ENCODE measurements around the gene SYT11. TPM values are rescaled to one million over a fixed set of nuclear protein-coding genes. Genes with fewer than 3 reads are reported as not detected.

Gene SYT11
- total RNA-seq, 2 experiments from 2014 or later, result 11.9 to 12.2 TPM

DNA sequence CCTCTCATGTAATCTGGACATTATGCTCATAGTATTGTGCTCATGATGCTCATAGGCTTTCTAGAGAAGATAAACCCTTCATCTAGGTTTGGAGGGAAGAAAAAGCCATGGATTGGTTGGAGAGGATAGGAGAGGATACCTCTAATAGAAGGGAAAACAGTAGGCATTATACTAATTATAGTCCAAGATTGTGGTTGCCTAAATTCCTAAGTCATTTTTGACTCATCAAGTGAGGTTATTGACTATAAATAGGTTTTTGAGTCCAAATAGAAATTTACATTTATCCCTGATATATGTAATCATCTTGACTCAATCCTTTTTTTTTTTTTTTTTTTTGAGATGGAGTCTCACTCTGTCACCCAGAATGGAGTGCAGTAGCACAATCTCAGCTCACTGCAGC is 5.0 kb downstream of the SYT11 start:
- Mint-ChIP-seq H3K36me3 (ENCODE audit: low read depth) (peaks cover 2% of the 10 kb centered on the region), H3K4me1 (ENCODE audit: low read depth) (peaks cover 18% of the 10 kb centered on the region), H3K27ac (no peak overlapping the region), H3K4me3 (no peak overlapping the region), H3K27me3 (ENCODE audit: low read depth) (no peaks in the 10 kb centered on the region), H3K9me3 (ENCODE audit: insufficient read depth) (no peaks in the 10 kb centered on the region)
- no peak for ATAC-seq
- no peak for DNase-seq
- ChIA-PET CTCF (no interaction called here), POLR2A (no interaction called here)

DNA sequence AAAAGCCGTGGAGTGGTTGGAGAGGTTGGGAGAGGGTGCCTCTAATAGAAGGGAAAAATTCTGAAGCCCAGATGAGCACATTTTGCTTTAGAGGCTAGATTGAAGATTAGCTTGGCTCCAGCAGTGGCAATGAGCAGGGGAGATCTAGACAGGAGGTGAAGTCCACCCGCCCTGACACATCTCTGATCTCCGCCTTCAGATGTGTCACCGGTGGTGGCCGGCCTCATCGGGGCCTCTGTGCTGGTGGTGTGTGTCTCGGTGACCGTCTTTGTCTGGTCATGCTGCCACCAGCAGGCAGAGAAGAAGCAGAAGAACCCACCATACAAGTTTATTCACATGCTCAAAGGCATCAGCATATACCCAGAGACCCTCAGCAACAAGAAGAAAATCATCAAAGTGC is 8.4 kb downstream of the SYT11 start:
- Mint-ChIP-seq H3K27ac (no peak overlapping the region), H3K36me3 (ENCODE audit: low read depth) (no peaks in the 10 kb centered on the region), H3K9me3 (ENCODE audit: insufficient read depth) (no peaks in the 10 kb centered on the region), H3K4me3 (no peak overlapping the region), H3K4me1 (ENCODE audit: low read depth) (no peaks in the 10 kb centered on the region), H3K27me3 (ENCODE audit: low read depth) (no peaks in the 10 kb centered on the region)
- ATAC-seq (no peak), DNase-seq (no peak)
- ChIA-PET CTCF (no interaction called here), POLR2A (no interaction called here)

DNA sequence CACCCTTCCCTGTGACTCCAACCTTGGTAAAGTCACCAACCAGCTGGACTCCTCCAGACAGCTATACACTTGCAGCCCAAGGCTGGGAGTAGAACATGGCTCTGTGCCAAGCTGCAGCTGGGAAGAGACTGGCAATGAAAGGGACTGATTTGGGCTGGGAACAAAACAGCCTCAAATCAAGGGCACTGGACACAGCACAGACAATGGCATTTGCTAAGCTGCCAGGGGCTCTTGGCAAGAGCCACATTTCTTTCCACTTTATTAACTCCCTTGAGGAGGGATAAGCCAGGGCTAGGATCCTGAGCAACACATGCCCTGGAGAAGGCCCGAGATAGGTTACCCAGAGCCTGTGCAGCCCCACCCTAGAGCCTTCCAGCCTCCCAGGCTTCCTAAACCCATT is 12.0 kb downstream of the SYT11 start:
- no peak overlapping the region for H3K4me3 Mint-ChIP-seq
- no peak for DNase-seq
- H3K27me3 Mint-ChIP-seq (ENCODE audit: low read depth), result no peaks in the 10 kb centered on the region
- no peaks in the 10 kb centered on the region for H3K9me3 Mint-ChIP-seq (ENCODE audit: insufficient read depth)
- no peaks in the 10 kb centered on the region for H3K4me1 Mint-ChIP-seq (ENCODE audit: low read depth)
- CTCF ChIA-PET, result no interaction called here
- H3K27ac Mint-ChIP-seq, result peak overlapping the region; percentile 18
- no peaks in the 10 kb centered on the region for H3K36me3 Mint-ChIP-seq (ENCODE audit: low read depth)
- POLR2A ChIA-PET, result interaction anchor here (2.7 kb wide), 1 partner anchor 12 kb away, joined by 8 read pairs; the partner anchor contains the start of gene SYT11
- ATAC-seq, result no peak

DNA sequence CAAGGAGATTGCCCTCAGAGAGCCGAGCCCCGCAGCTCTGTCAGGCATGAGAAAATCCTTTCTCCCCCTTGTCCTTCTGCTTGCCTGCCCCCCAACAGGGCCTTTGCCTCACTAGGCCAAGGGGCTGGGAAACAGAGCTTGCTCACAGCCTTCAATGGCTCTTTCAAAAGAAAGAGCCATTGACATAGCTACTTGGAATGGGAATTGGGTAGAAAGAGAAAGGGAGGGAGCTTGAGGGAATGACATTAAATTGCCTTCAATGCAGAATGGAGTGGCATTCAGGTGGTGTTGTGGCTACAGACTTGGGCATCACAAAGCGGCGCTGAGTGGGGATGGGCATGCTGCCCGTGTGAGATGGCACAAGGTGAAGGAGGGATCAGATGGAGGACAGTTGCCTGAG is 13.2 kb downstream of the SYT11 start:
- H3K4me1 Mint-ChIP-seq (ENCODE audit: low read depth), result no peaks in the 10 kb centered on the region
- DNase-seq, result no peak
- no peaks in the 10 kb centered on the region for H3K9me3 Mint-ChIP-seq (ENCODE audit: insufficient read depth)
- H3K4me3 Mint-ChIP-seq, result no peak overlapping the region
- no peaks in the 10 kb centered on the region for H3K36me3 Mint-ChIP-seq (ENCODE audit: low read depth)
- no peaks in the 10 kb centered on the region for H3K27me3 Mint-ChIP-seq (ENCODE audit: low read depth)
- POLR2A ChIA-PET, result interaction anchor here (0.8 to 2.7 kb wide), 2 partner anchors 13 to 107 kb away, joined by 3 to 8 read pairs; partner anchors contain the start of gene SYT11
- ATAC-seq, result no peak
- CTCF ChIA-PET, result interaction anchor here (1.9 kb wide), 1 partner anchor 19 kb away, joined by 6 read pairs; no protein-coding TSS in a partner anchor
- no peak overlapping the region for H3K27ac Mint-ChIP-seq

DNA sequence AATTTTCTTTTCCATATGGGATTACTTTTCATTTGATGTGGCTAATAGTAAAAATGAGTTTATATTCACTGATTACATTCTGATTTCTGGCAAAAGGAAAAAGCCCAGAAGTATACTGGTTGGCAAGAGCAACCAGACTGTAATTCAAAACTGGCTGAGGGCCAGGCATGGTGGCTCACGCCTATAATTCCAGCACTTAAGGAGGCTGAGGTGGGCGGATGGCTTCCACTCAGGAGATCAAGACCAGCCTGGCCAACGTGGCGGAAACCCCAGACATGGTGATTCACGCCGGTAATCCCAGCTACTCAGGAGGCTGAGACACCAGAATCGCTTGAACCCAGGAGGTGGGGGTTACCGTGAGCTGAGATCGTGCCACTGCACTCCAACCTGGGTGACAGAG is 14.5 kb downstream of the SYT11 start:
- H3K36me3 Mint-ChIP-seq (ENCODE audit: low read depth), result no peaks in the 10 kb centered on the region
- no peaks in the 10 kb centered on the region for H3K9me3 Mint-ChIP-seq (ENCODE audit: insufficient read depth)
- ChIA-PET CTCF (interaction anchor here (1.9 kb wide), 1 partner anchor 18 kb away, joined by 6 read pairs; no protein-coding TSS in a partner anchor), POLR2A (interaction anchor here (0.7 to 2.7 kb wide), 2 partner anchors 14 to 17 kb away, joined by 5 to 8 read pairs; partner anchors contain the start of gene SYT11)
- ATAC-seq (no peak), DNase-seq (no peak)
- H3K4me1 Mint-ChIP-seq (ENCODE audit: low read depth), result no peaks in the 10 kb centered on the region
- no peaks in the 10 kb centered on the region for H3K27me3 Mint-ChIP-seq (ENCODE audit: low read depth)
- no peak overlapping the region for H3K27ac Mint-ChIP-seq
- no peak overlapping the region for H3K4me3 Mint-ChIP-seq

DNA sequence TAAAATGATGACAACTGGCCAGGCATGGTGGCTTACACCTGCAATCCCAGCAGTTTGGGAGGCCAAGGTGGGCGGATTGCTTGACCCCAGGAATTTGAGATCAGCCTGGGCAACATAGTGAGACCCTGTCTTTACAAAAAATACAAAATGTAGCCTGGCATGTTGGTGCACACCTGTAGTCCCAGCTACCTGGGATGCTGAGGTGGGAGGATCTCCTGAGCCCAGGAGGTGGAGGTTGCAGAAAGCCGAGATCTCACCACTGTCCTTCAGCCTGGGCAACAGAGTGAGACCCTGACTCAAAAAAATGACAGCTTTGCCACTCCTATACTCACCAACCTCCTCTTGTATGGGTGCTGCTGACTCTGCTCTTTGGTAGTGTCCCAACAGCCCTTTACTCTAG is 18.6 kb downstream of the SYT11 start:
- no peaks in the 10 kb centered on the region for H3K27me3 Mint-ChIP-seq (ENCODE audit: low read depth)
- ATAC-seq, result no peak
- H3K9me3 Mint-ChIP-seq (ENCODE audit: insufficient read depth), result no peaks in the 10 kb centered on the region
- no peak for DNase-seq
- H3K4me3 Mint-ChIP-seq, result no peak overlapping the region
- ChIA-PET CTCF (no interaction called here), POLR2A (no interaction called here)
- H3K36me3 Mint-ChIP-seq (ENCODE audit: low read depth), result peaks cover 7% of the 10 kb centered on the region
- H3K27ac Mint-ChIP-seq, result no peak overlapping the region
- H3K4me1 Mint-ChIP-seq (ENCODE audit: low read depth), result no peaks in the 10 kb centered on the region

DNA sequence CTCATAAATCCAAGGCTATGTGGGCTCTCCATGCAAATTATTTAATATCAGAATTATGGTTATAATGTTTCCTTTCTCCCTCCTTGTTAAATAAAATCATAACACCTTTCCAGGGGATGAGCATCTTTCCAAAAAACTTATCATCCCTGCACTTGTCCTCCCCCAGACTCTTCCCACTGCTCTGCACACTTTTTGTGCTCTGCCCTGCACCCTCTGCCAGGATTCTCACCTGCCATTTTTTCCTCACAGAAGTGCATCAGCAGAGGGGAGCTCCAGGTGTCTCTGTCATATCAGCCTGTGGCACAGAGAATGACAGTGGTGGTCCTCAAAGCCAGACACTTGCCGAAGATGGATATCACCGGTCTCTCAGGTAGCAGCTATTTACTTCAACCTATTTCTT is 20.9 kb downstream of the SYT11 start:
- DNase-seq, result no peak
- H3K36me3 Mint-ChIP-seq (ENCODE audit: low read depth), result peaks cover 7% of the 10 kb centered on the region
- ATAC-seq, result no peak
- no peak overlapping the region for H3K27ac Mint-ChIP-seq
- CTCF ChIA-PET, result no interaction called here
- POLR2A ChIA-PET, result no interaction called here
- no peaks in the 10 kb centered on the region for H3K27me3 Mint-ChIP-seq (ENCODE audit: low read depth)
- no peaks in the 10 kb centered on the region for H3K9me3 Mint-ChIP-seq (ENCODE audit: insufficient read depth)
- no peak overlapping the region for H3K4me3 Mint-ChIP-seq
- H3K4me1 Mint-ChIP-seq (ENCODE audit: low read depth), result no peaks in the 10 kb centered on the region

DNA sequence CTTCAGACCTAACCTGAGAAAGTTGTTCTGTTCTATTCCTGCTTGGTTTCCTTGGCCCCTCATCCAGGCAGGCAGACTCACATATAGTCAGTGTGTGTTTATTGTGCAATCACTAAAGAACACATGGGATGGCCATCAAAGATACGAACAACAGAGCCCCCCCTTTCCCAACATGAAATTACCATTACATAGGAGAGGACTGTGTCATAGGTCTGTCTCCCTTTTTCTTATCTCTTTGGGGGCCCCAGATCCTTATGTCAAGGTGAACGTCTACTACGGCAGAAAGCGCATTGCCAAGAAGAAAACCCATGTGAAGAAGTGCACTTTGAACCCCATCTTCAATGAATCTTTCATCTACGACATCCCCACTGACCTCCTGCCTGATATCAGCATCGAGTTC is 21.6 kb downstream of the SYT11 start:
- H3K27ac Mint-ChIP-seq, result no peak overlapping the region
- ChIA-PET CTCF (no interaction called here), POLR2A (no interaction called here)
- no peaks in the 10 kb centered on the region for H3K9me3 Mint-ChIP-seq (ENCODE audit: insufficient read depth)
- ATAC-seq (no peak), DNase-seq (no peak)
- no peaks in the 10 kb centered on the region for H3K27me3 Mint-ChIP-seq (ENCODE audit: low read depth)
- H3K4me1 Mint-ChIP-seq (ENCODE audit: low read depth), result no peaks in the 10 kb centered on the region
- no peak overlapping the region for H3K4me3 Mint-ChIP-seq
- H3K36me3 Mint-ChIP-seq (ENCODE audit: low read depth), result peaks cover 7% of the 10 kb centered on the region

DNA sequence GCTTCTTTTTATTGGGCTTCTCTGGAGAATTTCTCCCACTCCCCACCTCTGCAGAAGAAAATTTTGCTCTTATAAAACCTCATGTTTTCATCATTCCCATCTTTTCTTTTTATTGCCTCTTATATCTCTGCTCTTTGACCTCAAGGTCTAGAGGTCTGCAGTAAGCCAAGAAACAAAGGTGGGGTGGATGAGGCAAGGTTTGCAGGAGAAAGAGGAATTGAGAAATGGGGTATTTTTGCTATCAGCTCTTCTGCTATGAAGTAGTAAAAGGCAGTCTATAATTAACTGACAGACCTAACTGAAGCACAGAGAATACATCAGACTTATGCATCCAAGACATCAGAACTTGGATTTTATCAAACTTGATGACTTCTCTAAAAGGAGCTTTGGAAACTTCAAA is 22.9 kb downstream of the SYT11 start:
- no peak for ATAC-seq
- no peaks in the 10 kb centered on the region for H3K4me1 Mint-ChIP-seq (ENCODE audit: low read depth)
- no peaks in the 10 kb centered on the region for H3K9me3 Mint-ChIP-seq (ENCODE audit: insufficient read depth)
- no peak overlapping the region for H3K4me3 Mint-ChIP-seq
- POLR2A ChIA-PET, result no interaction called here
- no peak overlapping the region for H3K27ac Mint-ChIP-seq
- H3K36me3 Mint-ChIP-seq (ENCODE audit: low read depth), result peaks cover 7% of the 10 kb centered on the region
- DNase-seq, result no peak
- H3K27me3 Mint-ChIP-seq (ENCODE audit: low read depth), result no peaks in the 10 kb centered on the region
- CTCF ChIA-PET, result interaction anchor here (0.8 to 1.0 kb wide), 2 partner anchors 10 to 107 kb away, joined by 3 to 8 read pairs; no protein-coding TSS in a partner anchor

DNA sequence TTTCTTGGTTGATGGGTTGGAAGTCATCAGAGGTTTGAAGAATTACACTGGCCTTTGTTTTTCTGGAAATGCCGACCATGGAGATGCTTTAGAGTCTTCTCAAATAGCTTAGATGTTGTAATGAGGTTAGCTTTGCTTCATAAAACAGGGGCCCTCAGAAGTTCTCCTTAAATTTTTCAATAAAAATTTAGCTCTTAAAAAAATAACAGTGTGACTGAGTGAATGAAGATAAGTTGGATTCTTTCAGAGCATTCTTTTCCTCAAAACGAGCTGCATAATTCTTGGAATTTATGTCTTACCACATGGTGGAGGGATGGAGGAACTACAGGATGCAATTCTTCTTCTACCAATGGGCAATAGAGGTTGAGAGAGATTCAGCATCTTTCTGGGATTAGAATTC is 23.4 kb downstream of the SYT11 start:
- no peak for DNase-seq
- Mint-ChIP-seq H3K36me3 (ENCODE audit: low read depth) (peaks cover 7% of the 10 kb centered on the region), H3K4me3 (no peak overlapping the region), H3K27ac (no peak overlapping the region), H3K27me3 (ENCODE audit: low read depth) (no peaks in the 10 kb centered on the region), H3K9me3 (ENCODE audit: insufficient read depth) (no peaks in the 10 kb centered on the region), H3K4me1 (ENCODE audit: low read depth) (no peaks in the 10 kb centered on the region)
- no peak for ATAC-seq
- ChIA-PET POLR2A (no interaction called here), CTCF (interaction anchor here (0.8 to 1.0 kb wide), 2 partner anchors 9 to 107 kb away, joined by 3 to 8 read pairs; no protein-coding TSS in a partner anchor)

DNA sequence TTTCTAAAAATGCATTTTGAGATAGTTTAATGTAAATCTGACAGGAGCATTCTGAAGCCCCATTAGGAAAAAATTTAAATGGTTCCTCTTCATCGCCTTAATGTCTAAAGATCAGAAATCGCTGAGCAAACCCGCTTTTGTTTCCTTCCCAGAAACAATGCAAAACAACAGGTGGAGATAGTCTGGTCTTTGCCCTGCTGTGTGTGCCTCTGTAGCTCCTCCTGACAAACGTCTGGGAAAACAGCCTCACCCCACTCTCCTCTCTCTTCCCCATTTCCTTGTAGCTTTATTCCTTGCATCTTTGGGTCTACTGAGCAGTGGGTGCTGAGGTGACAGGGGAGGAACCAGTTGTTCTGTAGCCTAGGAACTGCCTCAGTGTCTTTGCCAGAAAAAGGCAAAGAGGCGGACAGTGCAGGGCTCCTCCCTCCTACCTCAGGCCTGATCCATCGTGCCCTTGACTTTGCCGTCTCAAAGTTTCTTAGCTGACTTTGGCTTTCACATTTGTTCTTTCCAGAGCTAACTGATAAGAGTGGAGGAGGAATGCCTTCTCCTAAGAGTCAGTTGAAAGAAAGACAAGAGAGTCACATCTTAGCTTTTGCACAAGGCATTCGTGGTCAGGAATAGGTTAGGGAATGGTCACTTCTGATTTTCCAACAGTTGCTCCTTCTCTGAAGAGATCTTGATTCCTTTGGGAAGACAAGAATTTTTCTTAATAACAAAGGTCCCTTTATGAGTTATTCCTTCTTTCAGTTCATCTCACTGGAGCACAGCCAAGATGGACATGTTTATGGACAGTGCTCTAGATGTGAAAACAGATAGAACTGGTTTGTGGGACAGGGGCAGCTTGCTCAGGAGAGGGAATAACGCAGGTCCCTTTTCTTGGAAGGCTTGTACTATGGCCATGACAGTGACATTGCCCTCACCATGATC is 24.9 kb downstream of the SYT11 start:
- POLR2A ChIA-PET, result no interaction called here
- Mint-ChIP-seq H3K27ac (no peak overlapping the region), H3K4me3 (no peak overlapping the region), H3K9me3 (ENCODE audit: insufficient read depth) (no peaks in the 10 kb centered on the region), H3K36me3 (ENCODE audit: low read depth) (peaks cover 7% of the 10 kb centered on the region), H3K4me1 (ENCODE audit: low read depth) (no peaks in the 10 kb centered on the region), H3K27me3 (ENCODE audit: low read depth) (no peaks in the 10 kb centered on the region)
- DNase-seq (no peak), ATAC-seq (no peak)
- CTCF ChIA-PET, result interaction anchor here (0.9 to 1.1 kb wide), 2 partner anchors 14 to 105 kb away, joined by 3 read pairs; no protein-coding TSS in a partner anchor

DNA sequence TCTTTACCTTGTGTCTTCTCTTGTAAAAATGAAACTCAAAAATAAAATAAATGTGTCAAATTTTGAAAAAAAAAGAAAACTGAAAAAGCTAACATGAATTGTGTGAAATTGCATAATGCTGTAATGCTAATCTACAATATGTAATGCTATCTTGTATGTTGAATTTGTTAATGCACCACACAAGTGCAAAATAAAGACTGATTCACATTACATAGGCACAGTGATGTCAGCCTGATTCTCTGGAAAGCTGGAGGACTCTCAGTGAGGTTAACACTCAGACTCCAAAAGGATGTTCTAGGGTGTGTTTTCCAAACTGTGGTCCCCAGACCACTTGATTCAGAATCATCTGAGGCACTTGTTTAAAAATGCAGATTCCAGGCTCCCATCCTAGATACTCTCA is 25.6 kb downstream of the SYT11 start:
- ATAC-seq, result no peak
- no peak overlapping the region for H3K4me3 Mint-ChIP-seq
- CTCF ChIA-PET, result interaction anchor here (1.1 kb wide), 1 partner anchor 105 kb away, joined by 3 read pairs; no protein-coding TSS in a partner anchor
- peaks cover 7% of the 10 kb centered on the region for H3K36me3 Mint-ChIP-seq (ENCODE audit: low read depth)
- no peaks in the 10 kb centered on the region for H3K9me3 Mint-ChIP-seq (ENCODE audit: insufficient read depth)
- H3K27ac Mint-ChIP-seq, result no peak overlapping the region
- POLR2A ChIA-PET, result no interaction called here
- no peak for DNase-seq
- H3K4me1 Mint-ChIP-seq (ENCODE audit: low read depth), result no peaks in the 10 kb centered on the region
- H3K27me3 Mint-ChIP-seq (ENCODE audit: low read depth), result no peaks in the 10 kb centered on the region
